Vagina (tissue), 2 donors: ENCODE data around the gene RABGAP1L.

Source experiments
- CTCF ChIP-seq, 3 experiments: fragments of 450-650 bp in 2 of 3; fragments of 200-600 bp in 1 of 3; sonication (generic) in 1 of 3; IDR thresholded peaks; one replicate each; pipeline ENCODE4 v1.5.1; 2017 to 2019; ENCODE audit warnings: antibody characterized with exemption in 3 of 3, mild to moderate bottlenecking in 2 of 3, moderate library complexity in 2 of 3
- POLR2A ChIP-seq, 2 donors: fragments of 450-650 bp; IDR thresholded peaks; one replicate each; pipeline ENCODE4 v1.6.1; 2017; ENCODE audit warnings: antibody characterized with exemption in 2 of 2, mild to moderate bottlenecking in 2 of 2, moderate library complexity in 2 of 2
- POLR2AphosphoS5 ChIP-seq, 2 donors: sonication (generic); formaldehyde crosslinking; IDR thresholded peaks; one replicate each; pipeline ENCODE4 v1.9.0; 2017; ENCODE audit warnings: antibody characterized with exemption in 2 of 2, mild to moderate bottlenecking in 2 of 2, low read depth in 1 of 2; ENCODE audit not compliant: insufficient read depth in 1 of 2

GRCh38 chr1:174743654-174744561 lies 584.6 kb downstream of the RABGAP1L start:
- peak in 2 of 3 experiments; percentile 31 to 35 for TF ChIP-seq CTCF (IDR thresholded peaks at IDR 0.05)
- no peak for TF ChIP-seq POLR2A (IDR thresholded peaks at IDR 0.05)
- no peak for TF ChIP-seq POLR2AphosphoS5 (IDR thresholded peaks at IDR 0.05; ENCODE audit: insufficient read depth in 1 of 2, low read depth in 1 of 2)
